ENCODE measurements around the gene VPS35L. TPM values are rescaled to one million over a fixed set of nuclear protein-coding genes. Genes with fewer than 3 reads are reported as not detected.

VPS35L gene
- polyA plus RNA-seq, 4 donors, result 15.1 to 53.4 (median 27.2) TPM

DNA sequence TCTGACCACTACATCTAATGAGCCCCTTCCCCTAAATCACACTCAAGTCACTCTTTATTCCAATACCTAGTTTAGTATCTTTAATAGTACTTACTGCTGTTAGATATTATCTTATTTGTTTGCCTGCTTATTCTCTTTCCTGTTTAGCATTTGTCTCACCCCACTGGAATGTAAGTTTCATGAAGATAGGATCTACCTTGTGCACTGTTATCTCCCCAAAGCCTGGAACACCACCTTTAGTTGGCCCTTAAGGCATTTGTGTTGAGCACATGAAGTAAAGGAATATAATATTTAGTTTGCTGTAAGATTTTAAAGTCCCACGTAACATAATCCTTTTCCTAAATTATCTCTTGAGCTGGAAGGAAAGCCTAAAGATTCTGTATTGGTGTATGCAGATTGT lies 50.2 kb downstream of the VPS35L start:
- Histone ChIP-seq H3K9me3 (ENCODE audit: control insufficient read depth in 2 of 2, insufficient read depth in 1 of 2, low read depth in 1 of 2, low read length in 1 of 2) (peaks cover 0 to 3% of the 10 kb centered on the region in 2 donors), H3K36me3 (ENCODE audit: control insufficient read depth in 3 of 3, insufficient read depth in 2 of 3, low read depth in 1 of 3, low read length in 3 of 3) (peaks cover 0 to 37% (median 3%) of the 10 kb centered on the region in 3 donors), H3K4me1 (ENCODE audit: control insufficient read depth in 3 of 3, insufficient read depth in 2 of 3, low read depth in 1 of 3, low read length in 2 of 3) (no peaks in the 10 kb centered on the region), H3K27me3 (ENCODE audit: control insufficient read depth in 3 of 3, insufficient read depth in 3 of 3, low read length in 3 of 3) (no peaks in the 10 kb centered on the region), H3K27ac (ENCODE audit: low read depth in 1 of 3, low read length in 2 of 3) (no peak overlapping the region), H3K4me3 (ENCODE audit: low read depth in 1 of 3, low read length in 3 of 3) (no peak overlapping the region)
- 97 to 100% (median 98%) methylated on average over 1 of the region's 1 CpG for WGBS, 3 donors
- DNase-seq (no peak), FAIRE-seq (no peak)

GRCh38 chr16:19607616-19608280 lies 52.2 kb downstream of the VPS35L start:
- H3K9me3 ChIP-seq (ENCODE audit: control insufficient read depth in 2 of 2, insufficient read depth in 1 of 2, low read depth in 1 of 2, low read length in 1 of 2), result peaks cover 0 to 3% of the 10 kb centered on the region in 2 donors
- 93 to 97% (median 96%) methylated on average over 8 of the region's 8 CpGs for WGBS, 3 donors
- H3K36me3 ChIP-seq (ENCODE audit: control insufficient read depth in 3 of 3, insufficient read depth in 2 of 3, low read depth in 1 of 3, low read length in 3 of 3), result peaks cover 0 to 45% (median 6%) of the 10 kb centered on the region in 3 donors
- H3K4me3 ChIP-seq (ENCODE audit: low read depth in 1 of 3, low read length in 3 of 3), result no peak overlapping the region
- no peaks in the 10 kb centered on the region for H3K4me1 ChIP-seq (ENCODE audit: control insufficient read depth in 3 of 3, insufficient read depth in 2 of 3, low read depth in 1 of 3, low read length in 2 of 3)
- no peaks in the 10 kb centered on the region for H3K27me3 ChIP-seq (ENCODE audit: control insufficient read depth in 3 of 3, insufficient read depth in 3 of 3, low read length in 3 of 3)
- no peak overlapping the region for H3K27ac ChIP-seq (ENCODE audit: low read depth in 1 of 3, low read length in 2 of 3)
- no peak for FAIRE-seq
- DNase-seq, result no peak

GRCh38 chr16:19609359-19609758 lies 53.9 kb downstream of the VPS35L start:
- H3K4me1 ChIP-seq (ENCODE audit: control insufficient read depth in 3 of 3, insufficient read depth in 2 of 3, low read depth in 1 of 3, low read length in 2 of 3), result no peaks in the 10 kb centered on the region
- no peak for FAIRE-seq
- H3K27ac ChIP-seq (ENCODE audit: low read depth in 1 of 3, low read length in 2 of 3), result no peak overlapping the region
- H3K9me3 ChIP-seq (ENCODE audit: control insufficient read depth in 2 of 2, insufficient read depth in 1 of 2, low read depth in 1 of 2, low read length in 1 of 2), result peaks cover 0 to 3% of the 10 kb centered on the region in 2 donors
- 50 to 68% (median 68%) methylated on average over 5 of the region's 5 CpGs for WGBS, 3 donors
- no peak overlapping the region for H3K4me3 ChIP-seq (ENCODE audit: low read depth in 1 of 3, low read length in 3 of 3)
- no peak for DNase-seq
- peaks cover 0 to 51% (median 6%) of the 10 kb centered on the region in 3 donors for H3K36me3 ChIP-seq (ENCODE audit: control insufficient read depth in 3 of 3, insufficient read depth in 2 of 3, low read depth in 1 of 3, low read length in 3 of 3)
- H3K27me3 ChIP-seq (ENCODE audit: control insufficient read depth in 3 of 3, insufficient read depth in 3 of 3, low read length in 3 of 3), result no peaks in the 10 kb centered on the region

- FAIRE-seq (no peak), DNase-seq (no peak)
- Histone ChIP-seq H3K4me1 (ENCODE audit: control insufficient read depth in 3 of 3, insufficient read depth in 2 of 3, low read depth in 1 of 3, low read length in 2 of 3) (no peaks in the 10 kb centered on the region), H3K4me3 (ENCODE audit: low read depth in 1 of 3, low read length in 3 of 3) (no peak overlapping the region), H3K9me3 (ENCODE audit: control insufficient read depth in 2 of 2, insufficient read depth in 1 of 2, low read depth in 1 of 2, low read length in 1 of 2) (peaks cover 0 to 3% of the 10 kb centered on the region in 2 donors), H3K27me3 (ENCODE audit: control insufficient read depth in 3 of 3, insufficient read depth in 3 of 3, low read length in 3 of 3) (no peaks in the 10 kb centered on the region), H3K36me3 (ENCODE audit: control insufficient read depth in 3 of 3, insufficient read depth in 2 of 3, low read depth in 1 of 3, low read length in 3 of 3) (peaks cover 2 to 52% (median 6%) of the 10 kb centered on the region in 3 donors), H3K27ac (ENCODE audit: low read depth in 1 of 3, low read length in 2 of 3) (no peak overlapping the region)
- WGBS, 3 donors, result 95 to 98% (median 98%) methylated on average over 13 of the region's 13 CpGs
These were observed 54.7 kb downstream of the VPS35L start for GRCh38 chr16:19610200-19610599.

GRCh38 chr16:19613834-19614233 lies 58.3 kb downstream of the VPS35L start:
- Histone ChIP-seq H3K36me3 (ENCODE audit: control insufficient read depth in 3 of 3, insufficient read depth in 2 of 3, low read depth in 1 of 3, low read length in 3 of 3) (peaks cover 6 to 50% (median 12%) of the 10 kb centered on the region in 3 donors), H3K4me1 (ENCODE audit: control insufficient read depth in 3 of 3, insufficient read depth in 2 of 3, low read depth in 1 of 3, low read length in 2 of 3) (no peaks in the 10 kb centered on the region), H3K27ac (ENCODE audit: low read depth in 1 of 3, low read length in 2 of 3) (no peak overlapping the region), H3K9me3 (ENCODE audit: control insufficient read depth in 2 of 2, insufficient read depth in 1 of 2, low read depth in 1 of 2, low read length in 1 of 2) (no peaks in the 10 kb centered on the region), H3K27me3 (ENCODE audit: control insufficient read depth in 3 of 3, insufficient read depth in 3 of 3, low read length in 3 of 3) (no peaks in the 10 kb centered on the region), H3K4me3 (ENCODE audit: low read depth in 1 of 3, low read length in 3 of 3) (no peak overlapping the region)
- DNase-seq (no peak), FAIRE-seq (no peak)
- 93 to 98% (median 97%) methylated on average over 5 of the region's 5 CpGs for WGBS, 3 donors

- FAIRE-seq (no peak), DNase-seq (no peak)
- 89 to 95% (median 95%) methylated on average over 6 of the region's 6 CpGs for WGBS, 3 donors
- H3K27ac ChIP-seq (ENCODE audit: low read depth in 1 of 3, low read length in 2 of 3), result no peak overlapping the region
- peaks cover 6 to 40% (median 8%) of the 10 kb centered on the region in 3 donors for H3K36me3 ChIP-seq (ENCODE audit: control insufficient read depth in 3 of 3, insufficient read depth in 2 of 3, low read depth in 1 of 3, low read length in 3 of 3)
- H3K27me3 ChIP-seq (ENCODE audit: control insufficient read depth in 3 of 3, insufficient read depth in 3 of 3, low read length in 3 of 3), result no peaks in the 10 kb centered on the region
- H3K4me1 ChIP-seq (ENCODE audit: control insufficient read depth in 3 of 3, insufficient read depth in 2 of 3, low read depth in 1 of 3, low read length in 2 of 3), result no peaks in the 10 kb centered on the region
- H3K9me3 ChIP-seq (ENCODE audit: control insufficient read depth in 2 of 2, insufficient read depth in 1 of 2, low read depth in 1 of 2, low read length in 1 of 2), result no peaks in the 10 kb centered on the region
- no peak overlapping the region for H3K4me3 ChIP-seq (ENCODE audit: low read depth in 1 of 3, low read length in 3 of 3)
These were observed 60.7 kb downstream of the VPS35L start for GRCh38 chr16:19616241-19616640.

DNA sequence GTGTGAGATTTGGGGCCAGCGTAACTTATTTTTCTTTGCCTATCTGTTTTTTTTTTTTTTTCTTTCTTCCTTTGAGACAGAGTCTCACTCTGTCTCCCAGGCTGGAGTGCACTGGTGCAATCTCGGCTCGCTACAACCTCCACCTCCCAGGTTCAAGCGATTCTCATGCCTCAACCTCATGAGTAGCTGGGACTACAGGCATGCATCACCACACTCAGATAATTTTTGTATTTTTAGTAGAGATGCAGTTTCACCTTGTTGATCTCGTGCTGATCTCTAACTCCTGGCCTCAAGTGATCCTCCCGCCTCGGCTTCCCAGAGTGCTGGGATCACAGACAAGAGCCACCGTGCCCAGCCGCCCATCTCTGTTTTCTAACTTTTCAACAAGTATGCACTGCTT lies 63.4 kb downstream of the VPS35L start:
- Histone ChIP-seq H3K27ac (ENCODE audit: low read depth in 1 of 3, low read length in 2 of 3) (no peak overlapping the region), H3K4me1 (ENCODE audit: control insufficient read depth in 3 of 3, insufficient read depth in 2 of 3, low read depth in 1 of 3, low read length in 2 of 3) (no peaks in the 10 kb centered on the region), H3K9me3 (ENCODE audit: control insufficient read depth in 2 of 2, insufficient read depth in 1 of 2, low read depth in 1 of 2, low read length in 1 of 2) (no peaks in the 10 kb centered on the region), H3K27me3 (ENCODE audit: control insufficient read depth in 3 of 3, insufficient read depth in 3 of 3, low read length in 3 of 3) (no peaks in the 10 kb centered on the region), H3K4me3 (ENCODE audit: low read depth in 1 of 3, low read length in 3 of 3) (no peak overlapping the region), H3K36me3 (ENCODE audit: control insufficient read depth in 3 of 3, insufficient read depth in 2 of 3, low read depth in 1 of 3, low read length in 3 of 3) (peaks cover 6 to 26% (median 6%) of the 10 kb centered on the region in 3 donors)
- FAIRE-seq (no peak), DNase-seq (no peak)
- 96 to 97% (median 97%) methylated on average over 9 of the region's 9 CpGs for WGBS, 3 donors

DNA sequence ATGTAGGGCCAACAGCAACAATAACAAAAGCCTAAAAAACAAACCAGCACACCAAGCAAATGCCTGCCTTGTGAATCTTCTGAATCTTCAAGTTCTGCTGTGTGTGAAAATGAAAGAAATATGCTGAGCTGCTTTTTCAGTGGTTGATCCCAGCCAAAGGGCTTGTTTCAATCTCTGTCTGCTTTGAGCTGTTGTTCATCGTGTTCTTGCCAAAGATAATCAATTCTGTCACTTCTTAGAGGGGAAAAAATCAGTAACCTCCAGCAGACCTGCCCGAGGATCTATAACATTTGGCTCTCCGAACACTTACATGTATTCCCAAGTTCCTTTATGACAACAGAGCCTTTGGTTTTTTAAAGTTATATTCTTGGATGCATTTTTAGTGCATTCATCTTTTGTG lies 65.9 kb downstream of the VPS35L start:
- no peak overlapping the region for H3K4me3 ChIP-seq (ENCODE audit: low read depth in 1 of 3, low read length in 3 of 3)
- FAIRE-seq (no peak), DNase-seq (no peak)
- no peaks in the 10 kb centered on the region for H3K4me1 ChIP-seq (ENCODE audit: control insufficient read depth in 3 of 3, insufficient read depth in 2 of 3, low read depth in 1 of 3, low read length in 2 of 3)
- H3K27ac ChIP-seq (ENCODE audit: low read depth in 1 of 3, low read length in 2 of 3), result no peak overlapping the region
- no peaks in the 10 kb centered on the region for H3K9me3 ChIP-seq (ENCODE audit: control insufficient read depth in 2 of 2, insufficient read depth in 1 of 2, low read depth in 1 of 2, low read length in 1 of 2)
- H3K36me3 ChIP-seq (ENCODE audit: control insufficient read depth in 3 of 3, insufficient read depth in 2 of 3, low read depth in 1 of 3, low read length in 3 of 3), result peaks cover 3 to 43% (median 6%) of the 10 kb centered on the region in 3 donors
- H3K27me3 ChIP-seq (ENCODE audit: control insufficient read depth in 3 of 3, insufficient read depth in 3 of 3, low read length in 3 of 3), result no peaks in the 10 kb centered on the region
- 75 to 89% (median 87%) methylated on average over 3 of the region's 3 CpGs for WGBS, 3 donors

GRCh38 chr16:19625039-19625438 lies 69.5 kb downstream of the VPS35L start:
- Histone ChIP-seq H3K4me3 (ENCODE audit: low read depth in 1 of 3, low read length in 3 of 3) (no peak overlapping the region), H3K36me3 (ENCODE audit: control insufficient read depth in 3 of 3, insufficient read depth in 2 of 3, low read depth in 1 of 3, low read length in 3 of 3) (peaks cover 0 to 41% (median 8%) of the 10 kb centered on the region in 3 donors), H3K9me3 (ENCODE audit: control insufficient read depth in 2 of 2, insufficient read depth in 1 of 2, low read depth in 1 of 2, low read length in 1 of 2) (no peaks in the 10 kb centered on the region), H3K27ac (ENCODE audit: low read depth in 1 of 3, low read length in 2 of 3) (no peak overlapping the region), H3K27me3 (ENCODE audit: control insufficient read depth in 3 of 3, insufficient read depth in 3 of 3, low read length in 3 of 3) (no peaks in the 10 kb centered on the region), H3K4me1 (ENCODE audit: control insufficient read depth in 3 of 3, insufficient read depth in 2 of 3, low read depth in 1 of 3, low read length in 2 of 3) (no peaks in the 10 kb centered on the region)
- DNase-seq, result no peak
- WGBS, 3 donors, result 91 to 97% (median 93%) methylated on average over 6 of the region's 6 CpGs
- no peak for FAIRE-seq
